ENCODE measurements around the gene OTUD5. TPM values are rescaled to one million over a fixed set of nuclear protein-coding genes. Genes with fewer than 3 reads are reported as not detected.
A peak's percentile ranks its signal among the peaks of the same experiment; 100 is the strongest.

Gene OTUD5
- polyA plus RNA-seq, 4 donors, result 60.6 to 66.9 (median 64.5) TPM

DNA sequence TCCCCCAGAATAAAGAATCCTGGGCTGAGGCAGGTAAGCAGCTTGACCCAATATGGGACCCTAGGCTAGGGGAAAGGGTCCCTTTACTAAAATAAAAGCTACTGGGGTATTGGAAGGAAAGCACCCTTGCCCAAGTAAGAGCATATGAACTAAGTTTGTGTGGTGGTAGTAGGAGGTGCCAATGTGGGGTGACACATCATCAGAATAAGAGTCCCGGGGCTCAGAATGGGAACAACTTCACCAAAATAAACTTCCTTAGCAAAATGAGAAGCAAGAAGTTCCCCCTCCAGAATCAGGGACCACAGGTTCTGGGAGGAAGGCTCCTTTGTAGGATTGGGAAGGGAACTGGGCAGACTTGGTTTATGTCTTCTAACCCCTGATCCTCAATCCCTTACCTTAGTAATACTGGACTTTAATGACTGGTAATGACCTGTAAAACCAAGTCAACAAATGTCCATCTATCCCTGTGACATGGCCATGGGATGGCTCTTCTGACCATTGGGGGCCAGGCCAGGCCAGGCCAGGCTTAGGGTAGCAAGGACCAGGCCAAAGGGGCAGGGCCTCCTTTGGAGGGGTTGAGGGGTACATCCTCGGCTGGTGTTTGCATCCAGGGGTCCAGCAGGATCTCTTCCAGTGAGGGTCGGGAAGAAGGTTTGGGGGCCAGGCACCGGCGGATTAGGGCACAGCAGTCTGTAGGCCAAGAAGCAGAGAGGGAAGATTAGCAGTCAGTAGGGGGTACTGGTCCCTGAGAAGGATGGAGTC is 43.6 kb downstream of the OTUD5 start:
- no peak for DNase-seq (ENCODE audit: low read depth in 4 of 4, low spot score in 3 of 4)

DNA sequence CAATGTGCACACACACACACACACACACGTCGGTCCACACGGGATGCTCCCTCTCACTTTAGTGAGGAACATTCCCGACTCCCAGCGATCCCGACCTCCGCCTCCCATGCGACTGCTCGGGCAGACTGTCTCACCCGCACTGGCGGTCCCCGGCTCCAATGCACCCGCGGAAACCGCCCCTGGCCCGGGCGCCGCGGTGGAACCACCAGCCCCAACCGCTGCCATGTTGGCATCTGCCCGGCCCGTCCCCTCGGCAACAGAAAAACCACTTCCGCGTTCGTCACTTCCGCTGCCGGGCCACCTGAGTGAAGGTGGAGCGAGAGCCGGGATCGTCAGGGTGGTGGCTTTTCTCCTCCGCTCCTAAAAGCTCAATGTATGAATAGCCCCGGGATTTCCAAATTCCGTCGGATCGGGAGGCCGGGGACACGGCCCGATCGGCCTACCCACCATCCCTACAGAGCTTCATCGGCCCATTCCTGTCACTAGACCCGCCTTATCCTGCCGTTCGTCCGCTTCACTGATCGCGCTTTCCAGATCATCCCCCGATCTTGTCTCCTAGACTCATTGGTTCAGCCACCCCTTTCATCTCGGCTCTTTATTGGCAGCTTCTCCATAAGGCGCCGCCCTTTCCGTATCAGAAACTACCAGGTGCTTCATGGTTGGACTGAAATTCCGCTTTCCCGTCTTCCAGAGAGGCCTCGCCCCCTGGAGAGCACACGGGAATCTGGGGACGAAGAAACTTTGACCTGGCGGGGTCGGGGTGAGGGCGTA is 45.8 kb downstream of the OTUD5 start, which contains the start of gene SLC35A2:
Gene SLC35A2 (minus strand): TSS at position 235 of the 771 bp plus-strand sequence. CDS start 10 bp downstream, at position 225.
- DNase-seq (ENCODE audit: low read depth in 4 of 4, low spot score in 3 of 4), result peak in 1 of 4 donors; percentile 52

DNA sequence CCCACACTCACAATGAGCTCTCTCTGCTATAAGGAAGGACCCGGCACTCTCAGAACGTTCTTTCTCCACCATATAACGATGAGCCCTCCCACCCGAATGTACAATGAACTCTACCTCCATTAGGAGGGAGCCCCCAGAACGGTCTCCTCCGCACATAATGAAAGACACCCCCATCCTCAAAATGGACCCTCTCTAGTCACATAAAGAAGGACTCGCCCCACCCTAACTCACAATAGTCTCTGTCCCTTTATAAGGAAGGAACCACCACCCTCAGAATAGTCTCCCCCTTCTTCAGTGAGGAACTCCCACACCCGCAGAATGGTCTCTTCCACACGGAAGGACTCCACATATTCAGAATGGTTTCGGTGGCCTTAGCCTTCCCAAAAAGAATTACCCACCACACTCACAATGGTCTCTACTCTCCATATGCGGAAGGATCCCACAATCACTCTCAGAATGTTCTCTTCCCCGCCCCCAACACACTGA is 46.4 kb downstream of the OTUD5 start:
- no peak for DNase-seq (ENCODE audit: low read depth in 4 of 4, low spot score in 3 of 4)

DNA sequence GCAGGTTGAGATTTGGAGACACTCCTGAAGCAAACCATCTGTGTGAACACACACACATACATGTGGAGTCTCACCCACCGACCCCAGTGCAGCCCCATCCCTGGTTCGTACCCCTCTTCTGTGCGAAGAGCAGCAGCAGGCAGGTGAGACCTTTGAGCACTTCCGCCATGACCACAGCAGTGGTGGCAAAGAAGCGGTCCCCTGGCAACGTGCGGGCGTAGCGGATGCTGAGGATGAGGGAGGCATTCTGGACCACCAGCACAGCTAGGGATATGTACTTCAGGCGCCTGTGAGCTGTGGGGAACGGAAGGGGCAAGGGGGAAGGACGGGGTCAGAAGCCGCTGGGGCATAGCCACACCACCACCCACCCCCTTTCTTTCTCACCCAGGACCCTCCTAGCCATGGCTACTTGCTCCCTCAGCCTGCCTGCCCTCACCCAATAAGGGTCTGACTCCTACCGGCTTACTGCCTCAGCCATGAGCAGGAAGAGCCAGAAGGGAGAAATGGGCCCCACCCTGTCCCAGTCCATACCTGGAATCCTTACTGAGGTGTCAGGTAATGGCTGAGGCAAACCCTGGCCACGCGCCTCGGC is 47.6 kb downstream of the OTUD5 start:
- no peak for DNase-seq (ENCODE audit: low read depth in 4 of 4, low spot score in 3 of 4)

DNA sequence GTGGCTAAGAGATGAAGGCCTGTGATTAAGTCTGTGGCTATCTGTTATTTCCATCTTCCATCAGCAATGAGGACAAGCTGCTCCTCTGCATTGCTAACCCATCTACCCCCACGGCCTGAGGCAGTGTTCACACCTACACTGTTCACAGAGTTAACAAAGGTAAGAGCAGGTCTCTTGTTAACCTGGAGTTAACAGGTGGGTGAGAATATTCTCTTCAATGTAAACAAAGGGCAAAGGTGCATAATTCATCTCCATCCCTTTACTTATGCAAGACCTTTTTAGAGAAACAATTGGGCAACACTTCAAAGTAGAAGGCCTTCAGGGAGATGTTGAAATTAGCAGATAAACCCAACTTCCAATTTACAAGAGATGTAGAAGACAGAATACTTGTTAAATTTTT is 48.8 kb downstream of the OTUD5 start:
- DNase-seq (ENCODE audit: low read depth in 4 of 4, low spot score in 3 of 4), result no peak

DNA sequence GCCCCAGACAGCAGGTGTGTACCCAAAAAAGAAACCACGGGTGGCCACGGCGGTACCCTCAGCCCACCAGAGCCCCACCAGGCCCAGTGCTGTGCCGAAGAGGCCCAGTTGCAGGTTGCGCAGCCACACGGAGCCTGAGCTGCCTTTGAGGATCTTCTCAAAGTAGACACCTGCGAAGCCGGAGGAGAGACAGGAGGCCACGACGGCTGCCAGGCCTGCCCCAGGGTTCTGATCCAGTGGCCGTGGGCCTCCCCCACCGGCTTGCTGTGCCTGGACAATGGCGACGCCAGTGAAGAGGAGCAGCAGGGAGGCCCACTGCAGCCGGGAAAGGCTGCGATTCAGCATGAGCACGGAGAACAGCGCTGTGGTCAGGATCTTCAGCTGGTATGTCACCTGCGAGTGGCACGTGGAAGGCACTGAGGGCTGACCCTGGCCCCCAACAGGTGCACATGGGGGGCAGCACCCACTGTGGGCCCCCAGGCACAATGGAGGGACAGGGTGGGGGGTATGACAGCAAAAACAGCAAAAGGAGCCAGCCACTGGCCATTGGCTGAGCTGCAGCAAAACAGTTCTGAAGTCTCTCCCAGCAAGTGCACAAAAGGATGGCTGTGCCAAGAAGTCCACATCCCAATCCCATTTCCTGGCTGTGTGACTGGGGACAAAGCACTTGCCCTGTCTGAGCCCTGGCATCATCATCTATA is 52.2 kb downstream of the OTUD5 start:
- no peak for DNase-seq (ENCODE audit: low read depth in 4 of 4, low spot score in 3 of 4)

DNA sequence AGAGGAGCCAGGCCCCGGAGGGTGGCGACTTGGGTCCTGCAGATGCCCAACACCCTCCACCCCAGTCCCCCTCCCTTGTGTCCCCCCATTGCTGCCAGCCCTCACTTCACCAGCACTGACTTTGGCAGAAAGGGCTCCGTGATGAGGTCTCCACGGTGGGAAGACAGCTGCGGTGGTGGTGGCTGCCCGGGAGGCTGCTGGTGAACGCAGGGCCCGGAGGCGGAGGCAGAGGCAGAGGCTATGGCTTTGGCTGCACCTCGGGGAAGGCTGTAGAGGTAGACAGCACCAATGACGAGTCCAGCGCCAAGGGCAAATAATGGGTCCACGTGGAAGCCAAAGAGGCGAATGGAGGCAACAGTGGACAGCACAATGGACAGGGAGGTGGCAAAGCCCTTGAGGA is 52.8 kb downstream of the OTUD5 start:
- no peak for DNase-seq (ENCODE audit: low read depth in 4 of 4, low spot score in 3 of 4)

DNA sequence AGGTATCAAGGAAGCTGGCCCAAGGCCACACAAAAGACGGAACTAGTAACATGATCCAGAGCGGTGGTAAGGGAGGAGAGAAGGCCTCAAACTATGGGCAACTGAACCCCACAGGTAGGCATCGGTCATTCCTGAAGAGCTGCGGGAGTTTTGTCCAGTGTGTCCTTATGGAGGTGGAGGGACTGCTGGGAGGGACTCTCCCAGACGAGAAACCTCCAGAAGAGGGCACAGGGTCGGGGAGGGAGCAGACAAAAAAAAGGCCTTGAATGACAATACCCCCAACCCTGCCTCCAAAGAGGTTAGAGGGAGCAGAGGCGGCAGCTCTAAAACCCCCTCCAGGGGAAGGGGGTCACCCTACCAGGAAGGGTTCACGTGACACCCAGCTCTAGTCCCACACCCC is 53.2 kb downstream of the OTUD5 start:
- no peak for DNase-seq (ENCODE audit: low read depth in 4 of 4, low spot score in 3 of 4)

DNA sequence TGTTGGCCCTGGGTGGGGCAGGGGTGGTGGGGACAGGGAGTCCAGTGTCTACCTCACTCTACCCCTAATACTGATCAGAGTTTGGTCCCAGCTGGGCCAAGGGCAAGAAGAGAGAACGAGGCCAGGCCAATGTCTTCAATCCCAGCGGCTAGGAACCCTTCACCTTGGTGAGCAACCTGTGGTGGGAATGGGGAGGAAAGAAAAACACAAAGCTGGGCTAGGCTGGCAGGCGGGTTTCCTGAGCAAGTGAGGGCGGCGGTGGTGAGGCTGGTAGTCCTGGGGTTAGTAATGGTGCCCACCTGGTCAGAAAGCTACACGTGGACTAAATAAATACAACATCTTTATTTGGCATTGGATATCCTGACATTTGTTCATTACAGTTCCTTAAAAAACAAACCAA is 54.1 kb downstream of the OTUD5 start:
- DNase-seq (ENCODE audit: low read depth in 4 of 4, low spot score in 3 of 4), result no peak

DNA sequence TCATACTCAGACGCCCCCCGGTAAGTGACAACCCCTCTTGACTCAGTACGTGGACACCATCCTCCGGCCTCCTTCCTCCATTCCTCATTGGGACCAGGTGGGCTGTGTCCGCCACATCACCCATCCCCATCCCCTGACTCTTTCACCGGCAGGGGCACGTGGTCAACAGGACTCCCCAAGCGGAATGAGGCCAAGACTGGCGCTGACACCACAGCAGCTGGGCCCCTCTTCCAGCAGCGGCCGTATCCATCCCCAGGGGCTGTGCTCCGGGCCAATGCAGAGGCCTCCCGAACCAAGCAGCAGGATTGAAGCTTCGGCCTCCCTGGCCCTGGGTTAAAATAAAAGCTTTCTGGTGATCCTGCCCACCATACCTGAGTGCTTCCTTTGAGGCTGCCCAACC is 54.6 kb downstream of the OTUD5 start:
- DNase-seq (ENCODE audit: low read depth in 4 of 4, low spot score in 3 of 4), result no peak

DNA sequence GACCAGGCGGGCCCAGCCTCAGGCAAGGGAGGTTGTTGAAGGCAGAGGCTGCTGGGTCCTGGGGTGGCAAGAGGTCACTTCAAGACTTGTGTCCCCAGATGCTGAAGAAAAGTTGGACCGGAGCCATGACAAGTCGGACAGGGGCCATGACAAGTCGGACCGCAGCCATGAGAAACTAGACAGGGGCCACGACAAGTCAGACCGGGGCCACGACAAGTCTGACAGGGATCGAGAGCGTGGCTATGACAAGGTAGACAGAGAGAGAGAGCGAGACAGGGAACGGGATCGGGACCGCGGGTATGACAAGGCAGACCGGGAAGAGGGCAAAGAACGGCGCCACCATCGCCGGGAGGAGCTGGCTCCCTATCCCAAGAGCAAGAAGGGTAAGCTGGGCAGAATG is 55.3 kb downstream of the OTUD5 start:
- DNase-seq (ENCODE audit: low read depth in 4 of 4, low spot score in 3 of 4), result no peak

DNA sequence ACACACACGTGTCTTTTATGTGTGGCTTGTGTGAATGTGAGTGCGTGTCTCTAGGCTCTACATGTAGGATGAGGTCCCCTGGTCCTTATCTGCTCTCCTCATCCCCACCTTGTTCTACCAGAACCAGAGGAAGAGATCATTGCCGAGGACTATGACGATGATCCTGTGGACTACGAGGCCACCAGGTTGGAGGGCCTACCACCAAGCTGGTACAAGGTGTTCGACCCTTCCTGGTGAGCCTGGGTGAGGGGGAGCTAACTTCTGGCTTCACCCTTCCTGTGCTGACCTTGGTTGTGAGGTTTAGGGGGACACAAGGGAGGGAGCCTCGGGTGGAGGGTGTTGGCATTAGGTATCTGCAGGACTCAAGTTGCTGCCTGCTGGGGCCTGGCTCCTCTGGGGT is 56.3 kb downstream of the OTUD5 start:
- no peak for DNase-seq (ENCODE audit: low read depth in 4 of 4, low spot score in 3 of 4)

DNA sequence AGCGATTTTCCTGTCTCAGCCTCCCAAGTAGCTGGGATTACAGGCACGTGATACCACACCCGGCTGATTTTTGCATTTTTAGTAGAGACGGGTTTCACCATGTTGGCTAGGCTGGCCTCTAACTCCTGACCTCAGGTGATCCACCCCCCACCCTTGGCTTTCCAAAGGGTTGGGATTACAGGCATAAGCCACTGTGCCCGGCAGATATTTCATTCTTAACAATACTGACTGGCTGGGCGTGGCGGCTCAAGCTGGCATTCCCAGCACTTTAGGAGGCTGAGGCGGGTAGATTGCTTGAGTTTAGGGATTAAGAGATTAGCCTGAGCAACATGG is 58.4 kb downstream of the OTUD5 start:
- DNase-seq (ENCODE audit: low read depth in 4 of 4, low spot score in 3 of 4), result no peak

DNA sequence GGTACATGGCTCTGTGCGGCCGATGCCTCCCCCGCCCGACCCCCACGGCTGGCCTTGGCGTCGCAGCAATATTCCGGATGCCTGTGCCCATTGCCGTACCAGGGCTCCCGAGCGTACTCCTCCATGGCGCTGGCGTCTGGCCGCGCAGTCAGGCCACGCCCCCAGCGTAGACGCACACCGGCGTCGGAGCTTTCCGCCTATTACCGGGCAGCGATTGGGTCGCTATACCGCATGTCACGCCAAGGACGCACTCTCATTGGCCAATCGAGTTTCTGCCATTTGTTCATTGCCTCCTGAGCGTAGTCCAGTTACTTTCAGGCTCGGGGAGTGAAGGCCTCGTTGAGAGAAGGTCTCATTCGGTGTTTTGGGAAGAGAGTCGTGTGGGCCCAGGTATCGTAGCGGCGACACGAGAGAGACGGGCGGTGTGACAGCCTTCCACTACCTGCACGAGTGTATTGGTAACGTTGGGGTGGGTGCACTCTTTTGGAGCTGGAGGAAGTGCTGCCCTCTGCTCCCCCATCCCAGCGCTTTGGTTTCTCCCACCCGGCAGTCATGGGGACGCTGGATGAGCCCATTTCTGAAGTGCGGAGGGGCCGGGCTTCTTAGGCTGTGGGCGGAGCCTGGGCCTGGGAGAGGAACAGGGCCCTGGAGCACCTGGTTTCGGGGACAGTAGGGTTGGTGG is 59.6 kb downstream of the OTUD5 start, which contains the start of the genes PQBP1 and TIMM17B:
Gene PQBP1 (plus strand): TSS at position 306 of the 682 bp plus-strand sequence. CDS start 580 bp downstream, outside the sequence.
Gene TIMM17B (minus strand): TSS at position 144 of the 682 bp plus-strand sequence. CDS start 19 bp downstream, at position 125.
- DNase-seq (ENCODE audit: low read depth in 4 of 4, low spot score in 3 of 4), result peak; percentile 83 to 88 (median 85)

DNA sequence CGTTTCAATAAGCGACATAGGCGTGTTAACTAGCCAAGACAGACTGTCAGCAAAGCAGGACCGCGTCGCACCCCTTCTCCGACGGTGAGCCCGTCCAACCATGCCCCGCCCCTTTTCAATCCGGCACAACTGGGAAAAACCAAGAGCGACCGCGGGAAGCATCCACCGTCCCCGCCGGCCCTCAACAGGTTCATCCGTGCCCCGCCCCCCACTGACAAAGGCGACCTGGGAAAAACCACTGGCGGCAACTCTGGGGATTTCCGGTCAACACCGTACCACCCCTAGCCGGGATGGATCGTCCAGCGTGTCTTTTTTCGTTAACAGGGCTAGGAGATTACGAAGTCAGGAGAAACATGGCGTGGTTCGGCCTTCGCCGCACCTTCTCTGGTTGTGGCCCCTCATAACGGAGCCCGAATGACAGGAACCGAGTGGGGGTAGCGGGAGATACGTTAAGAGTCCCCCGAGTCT is 60.2 kb downstream of the OTUD5 start:
- peak in 1 of 4 donors; percentile 43 for DNase-seq (ENCODE audit: low read depth in 4 of 4, low spot score in 3 of 4)

DNA sequence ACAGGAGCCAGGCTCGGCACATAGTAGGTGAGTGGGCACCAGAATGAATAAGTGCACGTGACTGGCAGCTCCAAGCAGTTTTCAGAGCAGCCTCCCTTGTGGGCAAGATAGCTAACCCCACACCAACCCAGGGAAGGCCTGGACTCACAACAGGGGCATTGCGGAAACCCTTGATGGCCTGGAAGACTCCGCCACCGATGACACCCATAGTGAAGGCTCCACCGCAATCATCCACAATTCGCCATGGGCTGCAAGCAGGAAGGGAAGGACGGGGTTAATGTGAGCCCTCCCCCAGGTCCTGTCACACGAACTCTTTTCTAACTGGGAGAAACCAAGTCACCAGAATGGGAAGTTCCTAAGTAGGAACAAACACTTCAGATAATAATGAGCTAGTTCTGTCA is 60.8 kb downstream of the OTUD5 start:
- no peak for DNase-seq (ENCODE audit: low read depth in 4 of 4, low spot score in 3 of 4)

DNA sequence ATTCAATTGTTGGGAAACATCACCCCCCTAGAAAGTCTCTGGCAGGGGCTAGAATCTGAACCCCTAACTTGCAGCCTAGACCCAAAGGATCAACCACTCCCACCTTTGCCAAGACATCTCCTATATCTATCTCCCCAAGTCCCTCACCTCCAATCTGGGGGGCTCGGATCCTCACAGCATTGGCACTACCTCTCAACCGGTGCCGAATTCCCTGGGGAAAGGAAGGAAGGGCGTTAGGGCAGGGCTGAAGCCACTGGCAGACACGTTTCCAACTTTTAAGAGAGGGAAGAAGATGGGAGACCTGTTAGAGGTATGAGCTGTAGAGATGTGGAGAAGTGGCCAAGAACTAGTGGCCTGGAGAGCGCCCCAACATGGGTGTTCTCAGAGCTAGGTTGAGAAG is 62.5 kb downstream of the OTUD5 start:
- no peak for DNase-seq (ENCODE audit: low read depth in 4 of 4, low spot score in 3 of 4)

DNA sequence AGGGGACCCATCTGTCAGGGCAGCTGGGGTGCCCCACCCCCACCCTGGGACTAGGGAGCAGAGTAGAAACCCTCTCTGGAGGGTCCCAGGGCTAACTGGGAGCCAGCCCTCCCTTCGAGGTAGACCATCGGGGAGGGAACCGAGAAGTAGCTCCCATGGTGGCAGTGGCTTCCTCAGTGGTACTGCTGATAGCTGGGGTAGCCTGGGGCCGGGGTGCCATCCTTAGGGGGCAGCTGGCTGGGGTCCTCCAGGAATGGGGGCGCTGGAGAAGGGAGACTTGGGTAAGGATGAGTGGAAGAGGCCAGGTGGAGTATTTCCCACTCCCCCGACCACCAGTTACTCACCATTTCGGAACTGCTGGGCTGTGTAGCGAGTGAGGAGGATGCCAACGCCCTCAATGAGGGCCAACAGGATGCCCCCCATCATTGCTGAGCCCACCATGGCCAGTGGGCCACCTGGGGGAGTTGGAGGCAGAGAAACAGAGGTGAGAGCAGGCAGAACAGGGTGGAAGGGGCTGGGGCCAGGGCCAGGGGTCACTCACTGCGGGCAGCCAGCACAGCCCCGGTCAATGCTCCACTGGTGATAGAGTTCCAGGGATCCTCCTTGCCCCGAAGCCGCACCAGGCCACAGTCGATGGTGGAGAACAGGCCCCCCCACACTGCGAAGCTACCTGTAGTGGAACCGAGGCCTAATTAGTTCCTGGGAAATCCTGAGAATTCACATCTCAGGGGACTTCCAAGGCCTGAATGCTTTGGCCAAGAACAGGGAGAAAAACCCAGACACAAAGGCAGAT is 63.7 kb downstream of the OTUD5 start:
- no peak for DNase-seq (ENCODE audit: low read depth in 4 of 4, low spot score in 3 of 4)

DNA sequence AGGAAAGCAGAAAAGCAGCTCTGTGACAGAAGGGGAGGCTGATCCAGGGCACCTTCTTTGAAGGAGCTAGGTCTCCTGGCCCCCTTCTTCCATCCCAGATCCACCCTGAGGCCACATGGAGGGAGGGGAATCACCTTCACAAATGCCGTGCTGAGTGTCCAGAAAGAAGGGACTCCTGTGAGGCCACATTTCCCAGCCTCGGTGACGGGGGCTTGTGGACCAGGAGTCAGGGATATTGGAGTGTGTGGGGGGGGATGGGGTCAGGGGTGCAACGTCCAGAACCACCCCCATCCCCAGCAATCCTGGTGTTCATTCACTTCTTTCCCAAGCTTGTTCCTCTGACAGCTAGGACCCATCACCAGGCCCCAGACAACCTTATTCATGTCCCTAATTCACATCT is 64.5 kb downstream of the OTUD5 start:
- no peak for DNase-seq (ENCODE audit: low read depth in 4 of 4, low spot score in 3 of 4)

All from right renal pelvis (tissue), 4 donors.